Endothelial cell of umbilical vein (primary cell): ENCODE data around the gene UQCC2. TPM values are rescaled to one million over a fixed set of nuclear protein-coding genes. Genes with fewer than 3 reads are reported as not detected.

Source experiments
- BruUV-seq: library from RNA; stranded (reverse); fragments of 400-500 nt; replicated peaks from 2 replicates; lab custom pipeline; 2021; lab: Mats Ljungman, UMichigan
- CTCF ChIA-PET: fragments of 300-600, 350-600 bp; sonication (Branson Sonifier 250); formaldehyde crosslinking; loops from one replicate; lab custom pipeline; 2021; ENCODE audit warnings: antibody characterized with exemption, inconsistent platforms; lab: Charles Lee
- POLR2A ChIA-PET: fragments of 300-600, 350-600 bp; sonication (Branson Sonifier 250); formaldehyde crosslinking; loops from one replicate; lab custom pipeline; 2021; ENCODE audit warnings: antibody characterized with exemption, inconsistent platforms; lab: Charles Lee
- DNase-seq: peaks from one replicate; pipeline ENCODE4 v3.0.0-alpha.2; 2011; ENCODE audit warnings: low read depth, low spot score
- FAIRE-seq: peaks from 2 replicates; lab custom pipeline; 2011; peaks lifted over from hg19 to GRCh38; lab: Jason Lieb, UNC
- H2AFZ ChIP-seq: 2 replicates; pipeline ENCODE4 v1.6.0; 2012; ENCODE audit warnings: low read depth, low read length, control low read depth, inconsistent platforms
- H3K27ac ChIP-seq: 2 replicates; pipeline ENCODE4 v1.5.1; 2011; ENCODE audit warnings: low read depth, mild to moderate bottlenecking, control low read depth, low read length, moderate library complexity; ENCODE audit not compliant: insufficient read depth
- H3K27me3 ChIP-seq, 2 experiments: 2 replicates each; pipeline versions ENCODE4 v1.6.0 to v1.6.1; 2011; ENCODE audit warnings: low read length in 2 of 2, mixed read lengths in 1 of 2; ENCODE audit not compliant: control insufficient read depth in 2 of 2, insufficient read depth in 2 of 2
- H3K36me3 ChIP-seq, 2 experiments: 2 replicates in 1 of 2; 3 replicates in 1 of 2; pipeline ENCODE4 v1.5.1; 2011; ENCODE audit warnings: low read length in 2 of 2, mild to moderate bottlenecking in 1 of 2, moderate library complexity in 1 of 2; ENCODE audit not compliant: control insufficient read depth in 2 of 2, insufficient read depth in 2 of 2; ENCODE audit errors: extremely low read depth in 1 of 2
- H3K4me1 ChIP-seq: 3 replicates; pipeline ENCODE4 v1.5.1; 2011; ENCODE audit warnings: mild to moderate bottlenecking, low read length; ENCODE audit not compliant: control insufficient read depth, insufficient read depth; ENCODE audit errors: extremely low read depth
- H3K4me2 ChIP-seq: 2 replicates; pipeline ENCODE4 v1.6.1; 2011; ENCODE audit warnings: low read length, control low read depth, mixed read lengths; ENCODE audit not compliant: insufficient read depth
- H3K4me3 ChIP-seq, 3 experiments: fragments of 200-600 bp in 1 of 3; sonication (generic), shearing (Covaris generic) in 1 of 3; replicated peaks in 1 of 3; 2 replicates each; pipeline ENCODE4 v1.5.1; 2011 to 2016; ENCODE audit warnings: control low read depth in 3 of 3, low read length in 3 of 3, mild to moderate bottlenecking in 2 of 3, inconsistent platforms in 1 of 3, low read depth in 1 of 3, moderate library complexity in 1 of 3; ENCODE audit not compliant: insufficient read depth in 1 of 3
- H3K79me2 ChIP-seq: 2 replicates; pipeline ENCODE4 v1.6.0; 2012; ENCODE audit warnings: low read length, inconsistent platforms; ENCODE audit not compliant: control insufficient read depth, insufficient read depth
- H3K9ac ChIP-seq: replicated peaks from 2 replicates; pipeline ENCODE3; 2011; ENCODE audit warnings: low read length, control low read depth; ENCODE audit not compliant: insufficient read depth; ENCODE audit errors: extremely low read depth
- H3K9me1 ChIP-seq: replicated peaks from 3 replicates; pipeline ENCODE4 v1.6.0; 2011; ENCODE audit warnings: mild to moderate bottlenecking, low read length; ENCODE audit not compliant: control insufficient read depth, insufficient read depth; ENCODE audit errors: extremely low read depth
- H3K9me3 ChIP-seq: replicated peaks from 2 replicates; pipeline ENCODE4 v1.5.1; 2012; ENCODE audit warnings: low read length, inconsistent platforms; ENCODE audit not compliant: control insufficient read depth, insufficient read depth
- H4K20me1 ChIP-seq: replicated peaks from 2 replicates; pipeline ENCODE3; 2011; ENCODE audit warnings: mild to moderate bottlenecking, low read length; ENCODE audit not compliant: control insufficient read depth, insufficient read depth; ENCODE audit errors: extremely low read depth
- CTCF ChIP-seq, 2 donors: IDR thresholded peaks; 1 replicate in 1 of 2; 2 replicates in 1 of 2; pipeline ENCODE4 v1.5.1; 2011; ENCODE audit warnings: low read length in 2 of 2, mild to moderate bottlenecking in 2 of 2, moderate library complexity in 2 of 2, control low read depth in 1 of 2, inconsistent platforms in 1 of 2, low read depth in 1 of 2; ENCODE audit not compliant: insufficient read depth in 1 of 2; ENCODE audit errors: extremely low read depth in 1 of 2
- GATA2 ChIP-seq: IDR thresholded peaks from 2 replicates; pipeline ENCODE4 v1.7.0; 2011; ENCODE audit warnings: low read depth, mild to moderate bottlenecking, moderate library complexity, mixed read lengths, low read length; ENCODE audit not compliant: insufficient read length, insufficient read depth
- MAX ChIP-seq: IDR thresholded peaks from 2 replicates; pipeline ENCODE4 v1.6.1; 2011; ENCODE audit not compliant: insufficient read depth, insufficient read length
- POLR2A ChIP-seq: IDR thresholded peaks from 2 replicates; pipeline ENCODE4 v1.6.1; 2012; ENCODE audit warnings: low read depth, mild to moderate bottlenecking, control low read depth, low read length
- POLR2AphosphoS5 ChIP-seq: IDR thresholded peaks from 2 replicates; pipeline ENCODE4 v1.6.1; 2012; ENCODE audit warnings: low read depth, mild to moderate bottlenecking, control low read depth, low read length, moderate library complexity; ENCODE audit not compliant: insufficient read depth
- dilution Hi-C: fragments of 300-500 bp; cut with MboI; formaldehyde crosslinking; loops from one replicate; pipeline ENCODE4 v1.15.0; 2019; ENCODE audit warnings: low sequenced_read_pairs; ENCODE audit not compliant: extremely low pct_ligation_motif_present
- intact Hi-C: fragments of 100-400 bp; cut with micrococcal nuclease; formaldehyde crosslinking; loops from one replicate; pipeline ENCODE4 v1.10.0; 2022
- polyA plus RNA-seq, 4 experiments: library from polyadenylated mRNA; depleted of rRNA in 3 of 4; stranded (reverse) in 3 of 4; unstranded in 1 of 4; fragments of >200 nt; gene quantifications; 2 replicates each; pipeline versions ENCODE4 v1.2.1 to v1.2.3, GENCODE V29; 2011 to 2012; ENCODE audit warnings: missing spikeins in 1 of 4
- total RNA-seq: library from RNA; stranded (reverse); gene quantifications from 2 replicates; pipeline ENCODE4 v1.2.3, GENCODE V29; 2021

Gene UQCC2
- total and polyA plus RNA-seq, 2 donors (not counting 3 experiments of a cell fraction or from before 2014, with no cell fraction given) = 46.3 to 95.3 TPM

- POLR2A ChIA-PET = no interaction called here
- Histone ChIP-seq H3K9ac (no peak overlapping the region), H2AFZ (no peak overlapping the region), H3K9me1 (no peaks in the 10 kb centered on the region), H3K79me2 (no peaks in the 10 kb centered on the region), H3K9me3 (no peaks in the 10 kb centered on the region), H3K4me2 (no peak overlapping the region), H3K27me3 (peaks cover 4 to 9% of the 10 kb centered on the region in 2 experiments), H3K4me1 (no peaks in the 10 kb centered on the region), H3K27ac (no peak overlapping the region), H3K4me3 (no peak overlapping the region), H4K20me1 (no peaks in the 10 kb centered on the region), H3K36me3 (no peaks in the 10 kb centered on the region)
- FAIRE-seq = no peak
- no TSS peak for BruUV-seq
- no peak for TF ChIP-seq POLR2A
- no peak for TF ChIP-seq POLR2AphosphoS5
- TF ChIP-seq MAX = no peak
- TF ChIP-seq CTCF (IDR thresholded peaks at IDR 0.05; ENCODE audit: extremely low read depth in 1 of 2, insufficient read depth in 1 of 2, low read depth in 1 of 2, low read length in 2 of 2) = no peak
- no peak for TF ChIP-seq GATA2
- intact Hi-C loops = no loop called here
- CTCF ChIA-PET = interaction anchor here (1.2 to 7.7 kb wide), 10 partner anchors 16 to 409 kb away, joined by 3 to 122 read pairs (median 7); partner anchors contain the start of gene UQCC2
- dilution Hi-C loops = no loop called here
- DNase-seq = no peak
These were observed 34.6 kb upstream of the UQCC2 start for GRCh38 chr6:33746036-33746600.
